Pancreas (tissue), 10 donors: Measurements from ENCODE around the gene MOK. TPM values are rescaled to one million over a fixed set of nuclear protein-coding genes. Genes with fewer than 3 reads are reported as not detected.
A peak's percentile ranks its signal among the peaks of the same experiment; 100 is the strongest.
"Not testable (repeated sequence)": the region's sequence is repeated elsewhere in the genome, so short reads cannot be mapped to it uniquely, and the experiment has no call there.

Experiments
- ATAC-seq, 4 donors: fragments of 200-7000 bp; cut with Tn5 transposase; one replicate each; pipeline versions ENCODE4 v1.8.0 to v1.9.1; 2020; ENCODE audit warnings: mild to moderate bottlenecking in 4 of 4, moderate library complexity in 4 of 4
- DNase-seq, 6 donors: peaks; one replicate each; pipeline ENCODE4 v3.0.0-alpha.2; 2020
- FAIRE-seq: peaks from 2 replicates; lab custom pipeline; 2012; peaks lifted over from hg19 to GRCh38; lab: Jason Lieb, UNC
- H3K27ac ChIP-seq, 4 donors: fragments of 200-600 bp; sonication (generic); 1 replicate in 3 of 4; 2 replicates in 1 of 4; pipeline versions ENCODE4 v1.5.0 to v1.8.0; 2020
- H3K27me3 ChIP-seq, 4 donors: fragments of 200-600 bp; one replicate each; pipeline ENCODE4 v1.8.0; 2021
- H3K36me3 ChIP-seq, 3 donors: fragments of 200-600 bp; sonication (generic) in 1 of 3; one replicate each; pipeline versions ENCODE4 v1.5.0 to v1.8.0; 2020 to 2021
- H3K4me1 ChIP-seq, 3 donors: fragments of 200-600 bp; one replicate each; pipeline ENCODE4 v1.8.0; 2021
- H3K4me3 ChIP-seq, 4 donors: fragments of 200-600 bp; sonication (generic) in 2 of 4; one replicate each; pipeline versions ENCODE4 v1.5.0 to v1.8.0; 2020 to 2021
- H3K9me3 ChIP-seq, 4 donors: fragments of 200-600 bp; one replicate each; pipeline ENCODE4 v1.8.0; 2021
- WGBS, 2 donors: extraction: QIAGEN DNeasy Blood & Tissue Kit; methylation state at CpG; one replicate each; pipeline ENCODE4 v1.1.7; 2013; 5-methylcytosine and 5-hydroxymethylcytosine counted together
- intact Hi-C, 3 donors: fragments of 100-400 bp; cut with DNase I; formaldehyde crosslinking; loops; one replicate each; pipeline versions ENCODE4 v1.11.1 to v1.14.2; 2022
- polyA plus RNA-seq, 2 donors: library from polyadenylated mRNA; stranded (reverse); fragments of 200-250 nt; gene quantifications; one replicate each; pipeline ENCODE4 v1.2.3, GENCODE V29; 2013
- total RNA-seq, 6 donors: library from RNA; stranded (reverse); fragmentation: NEBNext Ultra II Directional in 4 of 6; extraction: Animal tissue kit (Norgen Biotek cat#: 25700) in 4 of 6; gene quantifications; one replicate each; pipeline versions ENCODE4 v1.2.1 to v1.2.4, GENCODE V29; 2021 to 2023
- TF ChIP-seq, protein P1 (sequence below), 4 donors: fragments of 200-600 bp; sonication (generic) in 3 of 4; IDR thresholded peaks; one replicate each; pipeline versions ENCODE4 v1.5.0 to v1.8.0; 2021; ENCODE audit warnings: antibody characterized with exemption in 4 of 4
- donor health status: healthy with polysubstance abuse.
- donor health status: DM: no; HTN: no; CAD: no; lungs with moderate emphysema.
- donor health status: DM: no; HTN: no; CAD: no.
- donor health status: control.
- donor health status: control.
- donor health status: Bipolar disorder and iron deficiency.
- donor health status: DM: yes; HTN: yes; CAD: no.
- donor health status: DM: no; HTN: no; CAD: no.
- donor health status: DM: no; HTN: no; CAD: no.
- donor health status: DM: yes; HTN: yes; CAD: no.

MOK gene
- total and polyA plus RNA-seq, 8 donors: 7.7 to 35.9 (median 9.4) TPM

DNA sequence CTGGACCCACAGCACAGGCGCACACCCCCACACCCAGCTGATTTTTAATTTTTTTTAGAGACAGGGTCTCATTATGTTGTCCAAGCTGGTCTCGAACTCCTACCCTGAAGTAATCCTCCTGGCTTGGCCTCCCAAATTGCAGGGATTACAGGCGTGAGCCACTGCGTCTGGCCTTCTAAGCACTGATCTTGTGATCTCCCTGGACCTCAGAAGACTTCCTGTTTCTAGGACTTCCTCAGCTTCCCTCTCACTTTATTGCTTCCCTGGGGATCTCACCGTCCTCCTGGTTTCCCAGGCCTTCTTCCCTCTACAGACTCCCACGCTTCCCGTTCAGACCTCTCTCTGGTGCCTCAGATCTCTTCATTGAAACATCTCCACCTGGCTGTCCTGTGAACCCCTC lies 28.4 kb upstream of the MOK start:
- Histone ChIP-seq H3K36me3 (peaks cover 0 to 12% (median 0%) of the 10 kb centered on the region in 3 donors), H3K9me3 (no peaks in the 10 kb centered on the region), H3K27me3 (no peaks in the 10 kb centered on the region), H3K4me3 (no peak overlapping the region), H3K4me1 (no peaks in the 10 kb centered on the region), H3K27ac (no peak overlapping the region)
- intact Hi-C loops: no loop called here
- TF ChIP-seq, protein P1, sequence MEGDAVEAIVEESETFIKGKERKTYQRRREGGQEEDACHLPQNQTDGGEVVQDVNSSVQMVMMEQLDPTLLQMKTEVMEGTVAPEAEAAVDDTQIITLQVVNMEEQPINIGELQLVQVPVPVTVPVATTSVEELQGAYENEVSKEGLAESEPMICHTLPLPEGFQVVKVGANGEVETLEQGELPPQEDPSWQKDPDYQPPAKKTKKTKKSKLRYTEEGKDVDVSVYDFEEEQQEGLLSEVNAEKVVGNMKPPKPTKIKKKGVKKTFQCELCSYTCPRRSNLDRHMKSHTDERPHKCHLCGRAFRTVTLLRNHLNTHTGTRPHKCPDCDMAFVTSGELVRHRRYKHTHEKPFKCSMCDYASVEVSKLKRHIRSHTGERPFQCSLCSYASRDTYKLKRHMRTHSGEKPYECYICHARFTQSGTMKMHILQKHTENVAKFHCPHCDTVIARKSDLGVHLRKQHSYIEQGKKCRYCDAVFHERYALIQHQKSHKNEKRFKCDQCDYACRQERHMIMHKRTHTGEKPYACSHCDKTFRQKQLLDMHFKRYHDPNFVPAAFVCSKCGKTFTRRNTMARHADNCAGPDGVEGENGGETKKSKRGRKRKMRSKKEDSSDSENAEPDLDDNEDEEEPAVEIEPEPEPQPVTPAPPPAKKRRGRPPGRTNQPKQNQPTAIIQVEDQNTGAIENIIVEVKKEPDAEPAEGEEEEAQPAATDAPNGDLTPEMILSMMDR (IDR thresholded peaks at IDR 0.05): no peak
- DNase-seq (peak in 1 of 6 donors; percentile 18), FAIRE-seq (no peak), ATAC-seq (no peak)
- 90 to 92% methylated on average over 7 of the region's 7 CpGs for WGBS, 2 donors

DNA sequence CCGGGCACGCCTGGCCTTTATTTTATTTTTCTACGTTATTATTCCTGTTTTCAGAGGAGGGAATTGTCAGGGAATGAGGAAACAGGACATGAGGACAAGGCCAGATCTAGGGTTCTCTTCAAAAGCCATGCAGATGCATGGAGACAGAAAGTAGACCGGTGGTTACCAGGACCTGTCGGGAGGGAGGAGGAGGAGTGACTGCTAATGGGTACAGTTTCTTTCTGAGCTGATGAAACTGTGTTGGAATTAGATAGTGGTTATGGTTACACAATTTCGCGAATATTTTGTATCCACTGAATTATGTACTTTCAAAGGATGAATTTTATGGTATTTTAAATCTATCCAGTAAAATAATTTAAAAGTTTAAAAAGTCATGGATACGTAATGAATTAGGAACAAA lies 25.8 kb upstream of the MOK start:
- FAIRE-seq (no peak), ATAC-seq (no peak)
- 89 to 90% methylated on average over 8 of the region's 8 CpGs for WGBS, 2 donors

DNA sequence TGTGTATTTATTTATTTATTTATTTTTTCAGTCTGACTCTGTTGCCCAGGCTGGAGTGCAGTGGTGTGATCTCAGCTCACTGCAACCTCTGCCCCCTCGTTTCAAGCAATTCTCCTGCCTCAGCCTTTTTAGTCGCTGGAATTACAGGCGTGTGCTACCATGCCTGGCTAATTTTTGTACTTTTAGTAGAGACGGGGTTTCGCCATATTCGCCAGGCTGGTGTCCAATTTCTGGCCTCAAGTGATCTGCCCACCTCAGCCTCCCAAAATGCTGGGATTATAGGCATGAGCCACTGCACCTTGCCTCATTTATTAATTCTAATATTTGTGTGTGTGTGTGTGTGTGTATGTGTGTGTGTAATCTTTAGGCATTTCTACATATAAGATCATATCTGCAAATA lies 24.4 kb upstream of the MOK start:
- H3K27me3 ChIP-seq, FAIRE-seq, H3K9me3 ChIP-seq, H3K4me3 ChIP-seq, H3K27ac ChIP-seq, ATAC-seq, intact Hi-C loops, H3K4me1 ChIP-seq: not testable (repeated sequence)
- WGBS, 2 donors: 86 to 94% methylated on average over 6 of the region's 6 CpGs
- peak in 1 of 6 donors; percentile 1 for DNase-seq
- peaks cover 0 to 19% (median 0%) of the 10 kb centered on the region in 3 donors for H3K36me3 ChIP-seq

More for the DNA sequence above, 25.8 kb upstream of the MOK start:
- Histone ChIP-seq H3K4me1 (no peaks in the 10 kb centered on the region), H3K27me3 (no peaks in the 10 kb centered on the region), H3K4me3 (no peak overlapping the region), H3K36me3 (peaks cover 0 to 22% (median 0%) of the 10 kb centered on the region in 3 donors), H3K9me3 (no peaks in the 10 kb centered on the region), H3K27ac (no peak overlapping the region)
- no peak for DNase-seq
- TF ChIP-seq, protein P1 (IDR thresholded peaks at IDR 0.05): no peak
- intact Hi-C loops: no loop called here

DNA sequence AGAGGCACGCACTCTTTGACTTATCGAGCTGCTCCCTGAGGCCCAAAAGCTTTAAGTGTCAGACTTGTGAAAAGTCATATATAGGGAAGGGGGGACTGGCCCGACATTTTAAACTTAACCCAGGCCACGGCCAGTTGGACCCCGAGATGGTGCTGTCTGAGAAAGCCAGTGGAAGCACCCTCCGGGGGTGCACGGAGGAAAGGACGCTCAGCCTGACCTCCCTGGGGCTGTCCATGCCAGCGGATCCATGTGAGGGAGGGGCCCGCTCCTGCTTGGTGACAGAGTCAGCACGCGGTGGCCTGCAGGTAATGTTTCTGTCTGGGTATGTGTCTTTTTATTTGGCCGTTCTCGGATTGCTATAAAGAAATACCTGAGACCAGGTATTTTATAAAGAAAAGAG lies 21.6 kb upstream of the MOK start:
- no peak for FAIRE-seq
- H3K36me3 ChIP-seq: peaks cover 0 to 14% (median 0%) of the 10 kb centered on the region in 3 donors
- WGBS, 2 donors: 92% methylated on average over 14 of the region's 14 CpGs
- no peak overlapping the region for H3K27ac ChIP-seq
- TF ChIP-seq, protein P1 (IDR thresholded peaks at IDR 0.05): no peak
- H3K4me1 ChIP-seq: no peaks in the 10 kb centered on the region
- no peak for ATAC-seq
- H3K9me3 ChIP-seq: no peaks in the 10 kb centered on the region
- no peak overlapping the region for H3K4me3 ChIP-seq
- H3K27me3 ChIP-seq: no peaks in the 10 kb centered on the region
- intact Hi-C loops: no loop called here
- DNase-seq: peak in 2 of 6 donors; percentile 30 to 72

DNA sequence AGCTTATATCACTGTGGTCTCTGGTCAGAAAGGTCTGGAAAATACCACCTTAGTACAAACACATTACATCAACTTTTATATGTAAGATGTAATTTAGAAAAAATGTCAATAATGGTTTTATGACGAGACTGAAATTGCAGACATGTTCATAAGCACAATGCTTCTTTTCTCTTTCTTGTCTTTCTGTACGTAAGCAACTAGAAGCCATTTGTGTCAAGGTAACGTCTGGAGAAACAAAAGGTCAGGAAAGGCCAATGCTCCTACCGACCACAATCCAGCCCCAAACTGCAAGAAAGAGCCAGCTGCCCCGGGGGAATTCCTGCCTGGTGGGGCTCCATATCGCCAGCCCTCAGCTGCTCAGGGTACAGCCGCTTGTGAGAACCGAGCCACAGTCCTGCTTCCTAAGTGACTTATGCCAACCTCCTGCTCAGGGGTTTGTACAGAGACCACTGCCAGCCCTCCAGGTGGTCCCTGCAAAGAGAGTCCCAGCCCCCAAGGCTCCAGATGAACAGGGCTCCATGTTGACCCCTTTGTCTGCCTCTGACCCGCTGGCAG lies 20.9 kb upstream of the MOK start:
- no peaks in the 10 kb centered on the region for H3K9me3 ChIP-seq
- H3K36me3 ChIP-seq: peaks cover 0 to 13% (median 0%) of the 10 kb centered on the region in 3 donors
- peaks cover 4 to 7% (median 6%) of the 10 kb centered on the region in 3 donors for H3K4me1 ChIP-seq
- H3K27me3 ChIP-seq: no peaks in the 10 kb centered on the region
- no peak overlapping the region for H3K4me3 ChIP-seq
- intact Hi-C loops: no loop called here
- WGBS, 2 donors: 81 to 89% methylated on average over 9 of the region's 9 CpGs
- H3K27ac ChIP-seq: no peak overlapping the region
- ATAC-seq: no peak
- TF ChIP-seq, protein P1 (IDR thresholded peaks at IDR 0.05): no peak
- peak in 1 of 6 donors; percentile 28 for DNase-seq
- no peak for FAIRE-seq
